Heart left ventricle (tissue), 13 donors: ENCODE results near the gene ZNF775.

Experiments used
- POLR2A ChIP-seq, 2 donors: fragments of 450-650 bp; IDR thresholded peaks; one replicate each; pipeline ENCODE4 v1.6.1; 2017; ENCODE audit warnings: antibody characterized with exemption in 2 of 2, mild to moderate bottlenecking in 2 of 2, moderate library complexity in 2 of 2
- TF ChIP-seq, protein P1 (sequence below), 12 donors: fragments of 200-600 bp; sonication (generic) in 4 of 12; IDR thresholded peaks; one replicate each; pipeline versions ENCODE4 v1.5.0 to v1.8.0; 2018 to 2022; ENCODE audit warnings: antibody characterized with exemption in 12 of 12, mild to moderate bottlenecking in 5 of 12
- donor health status: ischemic (EF 13 %, LVEDD 7.1; RV severe dilation, severe dysfunction).
- donor health status: DM: no; HTN: yes; CAD: no.
- donor health status: DM: no; HTN: no; CAD: no.
- donor health status: ischemic (EF 25% LVEDD 6.9; RV normal size, moderate dysfunction).
- donor health status: ischemic (EF 25% LVEDD 5.7; RV mildly dilated, moderate dysfunction).
- donor health status: ischemic (EF 35%, LVEDD 5.7; RV mildly dilated, moderate dysfunction).
- donor health status: nonischemic (EF 11% LVEDD 7.7; RV severe dilation, severe dysfunction).
- donor health status: DM: yes; HTN: yes; CAD: no.
- donor health status: PGD.
- donor health status: ischemic (EF 29% LVEDD 5.4; RV normal size, mild dysfunction).
- donor health status: nonischemic (EF 23%, LVEDD 6.1; RV moderate dilation, normal function).

DNA sequence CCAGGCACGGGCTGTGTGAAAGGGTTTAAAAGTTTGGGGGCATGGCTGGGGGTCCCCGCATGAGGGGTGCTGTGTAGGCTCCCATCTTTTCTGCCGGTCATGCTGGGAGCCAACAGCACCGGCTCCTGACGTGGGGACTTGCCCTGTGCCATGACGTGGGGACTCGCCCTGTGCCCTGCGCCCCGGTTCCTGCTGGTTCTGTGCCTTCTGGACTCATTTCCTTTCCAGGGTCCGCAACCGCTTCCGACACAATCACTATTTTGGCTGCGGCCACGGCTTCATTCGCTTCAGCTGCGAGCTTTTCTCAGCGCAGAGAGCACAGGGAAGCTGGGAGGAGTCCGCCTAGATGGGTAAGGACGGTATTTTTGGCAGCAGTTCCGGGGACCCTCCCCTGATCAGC is 63.7 kb downstream of the ZNF775 start:
- TF ChIP-seq, protein P1, sequence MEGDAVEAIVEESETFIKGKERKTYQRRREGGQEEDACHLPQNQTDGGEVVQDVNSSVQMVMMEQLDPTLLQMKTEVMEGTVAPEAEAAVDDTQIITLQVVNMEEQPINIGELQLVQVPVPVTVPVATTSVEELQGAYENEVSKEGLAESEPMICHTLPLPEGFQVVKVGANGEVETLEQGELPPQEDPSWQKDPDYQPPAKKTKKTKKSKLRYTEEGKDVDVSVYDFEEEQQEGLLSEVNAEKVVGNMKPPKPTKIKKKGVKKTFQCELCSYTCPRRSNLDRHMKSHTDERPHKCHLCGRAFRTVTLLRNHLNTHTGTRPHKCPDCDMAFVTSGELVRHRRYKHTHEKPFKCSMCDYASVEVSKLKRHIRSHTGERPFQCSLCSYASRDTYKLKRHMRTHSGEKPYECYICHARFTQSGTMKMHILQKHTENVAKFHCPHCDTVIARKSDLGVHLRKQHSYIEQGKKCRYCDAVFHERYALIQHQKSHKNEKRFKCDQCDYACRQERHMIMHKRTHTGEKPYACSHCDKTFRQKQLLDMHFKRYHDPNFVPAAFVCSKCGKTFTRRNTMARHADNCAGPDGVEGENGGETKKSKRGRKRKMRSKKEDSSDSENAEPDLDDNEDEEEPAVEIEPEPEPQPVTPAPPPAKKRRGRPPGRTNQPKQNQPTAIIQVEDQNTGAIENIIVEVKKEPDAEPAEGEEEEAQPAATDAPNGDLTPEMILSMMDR (IDR thresholded peaks at IDR 0.05), result no peak
- TF ChIP-seq POLR2A (IDR thresholded peaks at IDR 0.05), result no peak
